DND-41 (cell line): ENCODE results near the gene CSF3R.

Experiments used
- EZH2 ChIP-seq: IDR thresholded peaks from 3 replicates; pipeline ENCODE4 v1.6.1; 2012; ENCODE audit warnings: borderline replicate concordance, low read depth, mild to moderate bottlenecking, moderate library complexity, low read length, inconsistent platforms; ENCODE audit not compliant: severe bottlenecking
- TF ChIP-seq, protein P1 (sequence below): IDR thresholded peaks from 2 replicates; pipeline ENCODE4 v1.5.1; 2012; ENCODE audit warnings: borderline replicate concordance, low read length, moderate library complexity, mild to moderate bottlenecking; ENCODE audit not compliant: poor library complexity, severe bottlenecking; ENCODE audit errors: extremely low read depth

DNA sequence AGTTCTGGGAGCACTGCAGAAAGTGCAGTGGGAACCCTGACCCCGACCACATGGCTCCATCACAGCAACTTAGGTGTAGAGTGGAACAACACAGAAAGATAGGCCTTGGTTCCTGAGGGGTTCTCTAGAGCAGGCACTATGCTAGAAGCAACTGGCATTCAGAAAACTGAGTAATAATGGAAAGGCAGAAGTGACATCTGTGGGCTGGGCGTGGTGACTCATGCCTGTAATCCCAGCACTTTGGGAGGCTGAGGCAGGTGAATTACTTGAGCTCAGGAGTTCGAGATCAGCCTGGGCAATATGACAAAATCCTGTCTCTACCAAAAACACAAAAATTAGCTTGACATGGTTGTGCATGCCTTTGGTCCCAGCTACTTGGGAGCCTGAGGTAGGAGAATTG, 23.8 kb downstream of the CSF3R start:
- no peak for TF ChIP-seq EZH2
- TF ChIP-seq, protein P1, sequence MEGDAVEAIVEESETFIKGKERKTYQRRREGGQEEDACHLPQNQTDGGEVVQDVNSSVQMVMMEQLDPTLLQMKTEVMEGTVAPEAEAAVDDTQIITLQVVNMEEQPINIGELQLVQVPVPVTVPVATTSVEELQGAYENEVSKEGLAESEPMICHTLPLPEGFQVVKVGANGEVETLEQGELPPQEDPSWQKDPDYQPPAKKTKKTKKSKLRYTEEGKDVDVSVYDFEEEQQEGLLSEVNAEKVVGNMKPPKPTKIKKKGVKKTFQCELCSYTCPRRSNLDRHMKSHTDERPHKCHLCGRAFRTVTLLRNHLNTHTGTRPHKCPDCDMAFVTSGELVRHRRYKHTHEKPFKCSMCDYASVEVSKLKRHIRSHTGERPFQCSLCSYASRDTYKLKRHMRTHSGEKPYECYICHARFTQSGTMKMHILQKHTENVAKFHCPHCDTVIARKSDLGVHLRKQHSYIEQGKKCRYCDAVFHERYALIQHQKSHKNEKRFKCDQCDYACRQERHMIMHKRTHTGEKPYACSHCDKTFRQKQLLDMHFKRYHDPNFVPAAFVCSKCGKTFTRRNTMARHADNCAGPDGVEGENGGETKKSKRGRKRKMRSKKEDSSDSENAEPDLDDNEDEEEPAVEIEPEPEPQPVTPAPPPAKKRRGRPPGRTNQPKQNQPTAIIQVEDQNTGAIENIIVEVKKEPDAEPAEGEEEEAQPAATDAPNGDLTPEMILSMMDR: no peak
